Stimulated activated CD4-positive, alpha-beta T cell treated with anti-CD3 and anti-CD28 coated beads, Interleukin-12 subunit alpha, Interleukin-12 subunit beta, amount 100 ng/mL, for 24 hours (primary cell): ENCODE data around the gene CCDC92B.
"Not testable (repeated sequence)": the region's sequence is repeated elsewhere in the genome, so short reads cannot be mapped to it uniquely, and the experiment has no call there.

Experiments used
- DNase-seq, 2 experiments: peaks; one replicate each; pipeline ENCODE4 v3.0.0-alpha.2; 2020; ENCODE audit warnings: low read depth in 2 of 2

The CCDC92B gene

DNA sequence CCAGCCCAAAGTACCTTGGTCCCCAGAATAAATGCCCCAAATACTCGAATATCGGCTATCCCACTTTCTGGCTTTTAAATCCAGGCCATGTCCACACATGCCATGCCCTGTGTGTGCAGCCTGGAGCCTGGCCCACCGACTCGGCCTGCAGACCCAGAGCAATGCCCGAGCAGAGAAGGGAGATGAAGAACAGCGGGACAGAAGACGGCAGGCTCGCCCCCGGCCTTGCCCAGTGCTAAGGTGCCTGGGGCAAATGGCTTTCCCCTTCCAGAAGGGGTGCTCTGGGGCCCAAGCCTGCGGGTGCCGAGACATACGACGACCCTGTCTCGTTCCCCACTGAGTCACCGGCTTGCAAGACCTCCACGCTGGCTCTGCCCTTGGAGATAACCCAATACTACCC lies 45.8 kb downstream of the CCDC92B start:
- DNase-seq = no peak

DNA sequence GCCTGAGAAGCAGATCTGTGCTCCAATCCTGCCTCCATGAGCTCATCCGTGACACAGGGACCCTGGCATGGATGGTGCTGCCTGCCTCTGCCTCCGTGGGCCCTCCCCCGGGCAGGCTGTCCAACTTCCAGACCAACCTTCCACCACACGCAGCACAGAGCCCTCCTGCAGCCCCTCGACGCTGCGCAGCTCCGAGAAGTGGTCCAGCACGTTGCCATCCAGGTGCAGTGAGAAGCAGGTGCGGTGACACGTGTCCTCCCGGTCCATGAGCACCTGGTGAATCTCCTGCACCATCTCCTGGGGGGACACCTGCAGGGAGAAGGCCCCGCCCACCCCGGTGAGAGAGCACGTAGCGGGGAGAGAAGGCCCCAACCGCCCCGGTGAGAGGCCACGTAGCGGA lies 46.3 kb downstream of the CCDC92B start:
- no peak for DNase-seq

DNA sequence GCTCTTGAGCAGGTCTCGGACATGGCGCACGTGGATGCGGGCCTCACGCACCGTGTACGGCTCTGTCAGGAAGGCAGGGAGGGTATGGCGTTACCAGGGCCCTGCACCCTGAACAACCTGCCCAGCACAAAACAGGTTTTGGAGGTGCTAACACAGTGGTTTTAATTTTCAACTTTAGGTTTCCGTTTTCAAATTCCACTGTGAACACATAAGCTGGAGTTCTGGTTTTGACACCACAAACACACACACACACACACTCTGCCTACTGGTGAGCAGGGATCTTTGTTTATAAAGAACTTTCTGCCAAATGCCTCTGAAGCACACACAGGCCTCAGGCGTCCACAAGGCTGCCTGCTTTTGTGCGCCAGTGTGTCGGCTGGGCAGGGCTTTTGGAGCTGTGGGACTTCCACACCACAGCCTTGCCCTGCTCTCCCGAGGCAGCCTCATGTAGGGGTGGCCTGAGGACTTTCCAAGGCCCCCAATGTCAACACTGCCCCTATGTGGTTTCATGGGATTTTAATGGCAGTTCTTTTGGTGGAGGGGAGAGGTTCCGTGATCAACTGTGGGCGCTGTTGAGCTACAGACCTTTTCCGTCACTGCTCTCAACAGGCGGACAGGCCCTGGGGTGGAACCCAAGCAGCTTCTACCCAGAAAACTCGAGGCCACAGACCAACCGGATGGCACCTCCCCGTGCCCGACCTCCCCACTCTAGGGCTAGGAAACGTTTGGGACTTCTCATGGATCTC lies 47.3 kb downstream of the CCDC92B start:
- no peak for DNase-seq

DNA sequence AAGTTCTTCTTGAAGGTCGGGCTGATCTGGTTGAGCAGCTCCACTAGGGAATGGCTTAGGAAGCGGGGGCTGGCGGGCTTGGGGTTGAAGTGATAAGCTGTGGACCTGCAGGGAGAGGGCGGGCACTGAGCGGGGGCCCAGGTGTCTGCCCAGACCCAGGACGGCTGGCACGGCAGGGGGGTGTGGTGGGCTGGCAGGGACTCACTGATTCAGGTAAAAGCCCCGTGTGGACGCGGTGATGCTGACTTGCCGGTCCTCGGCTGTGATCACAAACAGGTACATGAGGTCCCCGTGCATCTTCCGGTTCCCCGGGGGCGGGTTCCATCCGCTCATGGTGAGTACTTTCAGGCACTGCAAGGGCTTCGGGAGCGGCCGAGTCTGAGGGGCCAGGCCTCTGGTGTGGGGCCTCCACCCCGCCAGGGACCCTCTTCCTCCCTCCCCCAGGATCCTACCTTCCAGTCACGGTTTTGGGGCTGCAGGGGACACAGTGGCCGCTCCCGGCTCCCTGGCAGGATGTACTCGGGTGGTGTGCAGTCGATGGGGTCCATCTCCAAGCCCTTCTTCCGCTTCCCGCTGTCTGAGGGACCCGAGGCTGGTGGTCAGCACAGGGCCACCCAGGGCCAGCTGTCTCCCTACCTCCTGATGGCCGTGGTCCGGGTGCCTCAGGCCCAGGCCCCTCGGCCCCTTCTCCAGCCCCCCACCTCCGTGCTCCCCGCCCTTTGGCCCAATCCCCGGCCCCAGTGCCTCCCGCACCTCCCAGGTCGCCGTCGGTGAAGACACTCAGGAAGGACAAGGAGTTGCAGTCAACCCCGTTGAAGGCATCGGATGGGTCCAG lies 48.1 kb downstream of the CCDC92B start:
- no peak for DNase-seq

DNA sequence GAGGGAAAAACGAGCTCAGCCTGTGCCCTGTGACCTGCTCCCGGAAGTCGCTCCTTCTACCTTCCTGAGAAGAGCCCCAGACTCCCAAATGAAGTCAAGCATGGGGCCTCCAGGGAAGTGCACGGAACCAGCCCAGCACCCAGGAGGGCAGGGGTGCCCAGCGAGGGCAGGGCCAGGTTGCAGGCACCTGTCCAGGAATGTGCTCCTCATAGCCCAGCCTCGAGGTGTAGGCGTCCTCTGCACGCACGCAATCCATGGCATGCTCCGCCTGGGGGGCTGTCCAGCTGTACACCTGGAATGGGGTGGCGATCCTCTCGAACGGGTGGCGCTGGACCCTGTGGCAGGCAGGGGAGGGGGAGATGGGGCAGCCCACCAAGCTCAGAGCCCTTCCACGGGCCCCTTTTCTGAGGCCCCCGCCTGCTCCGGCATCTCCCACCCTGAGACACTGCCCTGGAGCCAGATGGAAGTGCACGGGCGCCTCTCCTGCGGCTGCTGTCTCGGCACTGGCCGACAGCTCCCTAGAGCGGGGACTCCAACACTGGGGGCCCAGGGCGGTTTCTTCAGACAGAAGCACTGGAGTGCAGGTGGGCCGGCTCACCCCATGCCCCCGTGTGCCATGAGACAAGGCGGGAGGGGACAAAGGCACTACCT lies 48.8 kb downstream of the CCDC92B start:
- DNase-seq = no peak

DNA sequence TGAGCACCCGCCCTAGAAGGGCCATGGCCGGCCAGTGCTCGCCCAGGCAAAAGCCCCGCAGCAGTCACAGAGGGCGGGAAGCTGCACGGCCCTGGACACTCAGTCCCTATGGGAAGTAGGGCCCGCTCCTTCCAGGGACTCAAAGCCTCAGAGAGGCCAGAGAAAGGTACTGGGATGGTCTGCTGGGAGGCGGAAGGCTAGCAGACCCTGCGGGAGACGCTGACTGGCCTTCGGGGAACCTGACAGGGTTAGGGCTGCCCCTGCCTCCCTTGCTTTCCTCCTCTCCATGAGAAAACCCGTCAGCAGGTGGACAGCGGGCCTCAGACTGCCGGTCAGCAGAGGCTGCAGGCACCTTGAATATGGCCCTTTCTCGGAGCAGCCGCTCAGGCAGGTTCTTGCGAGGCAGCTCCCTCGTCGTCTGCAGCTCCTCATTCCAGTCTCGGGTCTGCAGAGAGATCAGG lies 49.4 kb downstream of the CCDC92B start:
- no peak for DNase-seq

DNA sequence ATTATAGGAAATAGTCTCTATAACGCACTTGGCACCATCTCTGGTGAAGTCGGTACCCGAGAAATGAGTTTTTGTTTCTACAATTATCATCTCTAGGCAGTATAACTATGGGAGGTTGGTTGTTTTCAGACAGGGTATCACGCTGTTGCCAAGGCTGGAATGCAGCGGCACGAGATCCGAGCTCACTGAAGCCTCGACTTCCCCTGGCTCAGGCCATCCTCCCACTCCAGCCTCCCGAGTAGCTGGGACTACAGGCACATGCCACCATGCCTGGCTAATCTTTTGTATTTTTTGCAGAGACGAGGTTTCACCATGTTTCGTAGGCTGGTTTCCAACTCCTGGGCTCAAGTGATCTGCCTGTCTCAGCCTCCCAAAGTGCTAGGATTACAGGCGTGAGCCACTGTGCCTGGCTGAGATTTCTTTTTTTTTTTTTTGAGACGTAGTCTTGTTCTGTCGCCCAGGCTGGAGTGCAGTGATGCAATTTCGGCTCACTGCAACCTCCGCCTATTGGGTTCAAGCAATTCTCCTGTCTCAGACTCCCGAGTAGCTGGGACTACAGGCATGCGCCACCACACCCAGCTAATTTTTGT lies 50.1 kb downstream of the CCDC92B start:
- not testable (repeated sequence) for DNase-seq

DNA sequence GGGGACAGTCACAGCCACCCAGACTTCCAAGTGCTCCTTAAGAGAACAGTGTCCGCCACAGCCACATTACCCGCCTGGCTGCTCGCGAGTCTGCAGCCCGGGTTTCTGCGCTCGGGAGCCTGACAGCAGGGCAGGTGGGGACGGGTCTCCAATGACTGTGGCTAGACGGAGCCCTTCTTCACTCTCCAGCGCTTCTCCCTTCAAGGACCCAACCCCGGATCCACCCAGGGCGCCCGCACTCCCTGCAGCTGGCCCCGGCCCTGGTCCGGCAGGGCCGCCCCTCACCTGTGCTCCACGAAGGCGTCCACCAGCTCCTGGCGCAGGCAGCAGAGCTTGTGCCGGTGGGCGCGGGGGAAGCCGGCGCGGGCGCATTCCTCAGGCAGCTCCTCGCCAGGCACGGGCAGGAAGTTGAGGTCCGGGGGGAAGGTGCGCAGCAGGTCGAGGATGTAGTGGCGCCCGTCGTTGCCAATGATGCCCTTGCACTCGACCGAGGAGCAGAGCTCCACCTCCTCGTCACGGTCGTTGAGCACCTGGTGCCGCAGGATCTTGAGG lies 51.8 kb downstream of the CCDC92B start:
- DNase-seq = no peak

DNA sequence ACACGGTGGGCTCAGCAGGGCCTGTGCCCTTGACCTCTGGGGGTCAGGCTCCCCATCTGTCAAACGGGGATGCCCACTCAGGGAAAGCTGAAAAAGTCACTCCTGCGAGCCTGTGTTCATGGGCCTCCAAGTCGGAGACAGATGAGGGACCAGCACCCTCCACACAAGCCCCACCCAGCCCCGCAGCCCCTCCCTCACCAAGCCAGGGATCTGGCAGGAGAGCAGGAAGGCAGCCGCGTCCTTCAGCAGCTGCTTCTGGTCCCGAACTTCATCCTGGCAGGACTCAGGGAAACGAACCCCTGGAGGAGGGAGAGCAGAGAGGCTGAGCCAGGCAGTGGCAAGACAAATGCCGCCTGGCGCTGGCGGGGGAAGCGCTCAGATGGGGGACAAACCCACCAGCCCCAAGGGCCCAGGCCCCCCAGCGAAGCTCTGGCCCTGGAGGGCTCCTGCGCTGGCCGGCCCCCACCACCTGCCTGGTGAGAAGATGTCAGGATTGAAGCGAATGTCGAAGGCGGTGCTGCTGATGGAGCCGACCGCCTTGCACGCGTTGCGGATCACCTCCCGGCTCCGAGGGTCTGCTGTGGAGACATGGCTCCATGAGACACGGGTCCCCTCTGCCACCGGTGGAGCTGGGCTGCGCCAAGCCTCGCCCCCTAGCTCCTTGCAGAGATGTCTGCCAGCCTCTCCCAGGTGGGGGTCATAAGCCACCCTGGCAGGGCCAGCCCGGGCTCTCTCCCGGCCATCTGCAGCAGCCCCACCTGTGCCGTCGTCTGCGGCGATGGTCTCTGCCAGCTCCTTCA lies 53.3 kb downstream of the CCDC92B start:
- DNase-seq = no peak

DNA sequence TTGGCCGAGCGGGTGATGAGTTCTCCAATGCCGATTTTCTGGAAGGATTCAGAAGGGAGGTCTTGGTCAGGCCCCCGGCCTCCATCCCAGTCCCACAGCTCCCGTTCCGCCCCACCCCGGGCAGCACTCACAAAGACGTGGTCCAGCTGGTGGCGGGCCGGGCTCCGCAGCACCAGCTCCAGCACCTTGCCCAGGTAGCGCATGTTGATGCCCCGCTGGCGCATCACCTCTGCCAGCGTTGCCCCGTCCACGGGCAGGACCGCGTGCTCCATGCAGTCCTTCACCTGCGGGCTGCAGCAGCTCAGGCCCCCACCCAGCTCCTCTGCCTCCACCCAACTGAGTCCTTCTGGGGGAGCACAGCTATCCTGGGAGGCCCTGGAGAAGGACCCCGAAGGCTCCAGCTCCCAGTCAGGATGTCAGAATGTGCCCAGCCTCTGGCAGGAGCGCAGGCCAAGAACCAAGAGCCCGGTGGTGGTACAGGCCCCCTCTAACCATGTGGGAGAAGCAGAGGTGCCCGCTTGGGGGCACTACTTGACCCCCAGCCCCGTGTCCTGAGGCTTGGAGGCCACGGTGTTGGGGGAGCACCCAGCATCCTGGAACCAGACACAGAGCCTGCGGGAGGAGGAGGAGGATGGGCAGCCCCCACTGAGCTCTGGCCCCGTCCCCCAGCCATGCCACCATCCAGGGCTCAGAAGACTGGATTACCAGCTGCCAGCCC lies 54.0 kb downstream of the CCDC92B start:
- DNase-seq = no peak

DNA sequence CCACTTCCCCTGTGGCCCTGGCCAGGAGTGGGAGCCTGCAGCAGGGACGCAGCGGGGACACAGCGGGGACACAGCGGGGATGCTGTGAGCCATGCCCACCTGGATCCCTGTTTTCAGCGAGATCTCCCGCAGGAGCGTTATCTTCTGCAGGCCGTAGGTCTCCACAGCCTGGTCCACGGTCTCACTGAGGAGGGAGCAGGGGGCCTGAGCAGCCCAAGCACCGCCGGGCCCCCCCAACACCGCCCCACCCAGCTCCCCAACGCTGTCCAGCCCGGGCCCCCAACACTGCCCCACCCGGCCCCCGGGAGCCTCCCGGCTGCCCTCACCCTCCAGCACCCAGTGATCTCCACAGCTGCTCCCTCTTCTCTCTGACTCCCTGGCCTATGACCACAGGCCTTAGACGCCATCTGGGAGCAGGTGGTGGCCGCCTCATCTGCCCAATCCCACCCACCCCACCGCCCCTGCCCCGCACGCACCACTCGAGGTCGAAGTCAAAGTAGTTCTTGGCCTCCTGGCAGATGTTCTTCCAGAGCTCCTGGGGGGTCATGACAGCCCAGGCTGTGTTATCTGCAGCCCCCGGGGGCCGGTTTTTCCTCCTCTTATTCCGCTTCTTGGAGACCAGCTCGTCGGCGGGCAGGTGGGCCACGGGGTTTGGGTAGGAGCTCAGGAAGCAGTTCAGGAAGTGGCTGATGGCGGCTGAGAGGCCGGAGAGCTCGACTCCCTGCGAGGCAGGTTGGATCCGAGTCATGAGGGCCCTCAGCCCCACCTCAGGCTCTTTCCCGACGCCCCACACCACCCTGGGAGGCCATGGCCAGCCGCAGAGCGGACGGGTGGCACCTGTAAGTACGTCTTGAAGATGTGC lies 54.8 kb downstream of the CCDC92B start:
- DNase-seq = no peak

DNA sequence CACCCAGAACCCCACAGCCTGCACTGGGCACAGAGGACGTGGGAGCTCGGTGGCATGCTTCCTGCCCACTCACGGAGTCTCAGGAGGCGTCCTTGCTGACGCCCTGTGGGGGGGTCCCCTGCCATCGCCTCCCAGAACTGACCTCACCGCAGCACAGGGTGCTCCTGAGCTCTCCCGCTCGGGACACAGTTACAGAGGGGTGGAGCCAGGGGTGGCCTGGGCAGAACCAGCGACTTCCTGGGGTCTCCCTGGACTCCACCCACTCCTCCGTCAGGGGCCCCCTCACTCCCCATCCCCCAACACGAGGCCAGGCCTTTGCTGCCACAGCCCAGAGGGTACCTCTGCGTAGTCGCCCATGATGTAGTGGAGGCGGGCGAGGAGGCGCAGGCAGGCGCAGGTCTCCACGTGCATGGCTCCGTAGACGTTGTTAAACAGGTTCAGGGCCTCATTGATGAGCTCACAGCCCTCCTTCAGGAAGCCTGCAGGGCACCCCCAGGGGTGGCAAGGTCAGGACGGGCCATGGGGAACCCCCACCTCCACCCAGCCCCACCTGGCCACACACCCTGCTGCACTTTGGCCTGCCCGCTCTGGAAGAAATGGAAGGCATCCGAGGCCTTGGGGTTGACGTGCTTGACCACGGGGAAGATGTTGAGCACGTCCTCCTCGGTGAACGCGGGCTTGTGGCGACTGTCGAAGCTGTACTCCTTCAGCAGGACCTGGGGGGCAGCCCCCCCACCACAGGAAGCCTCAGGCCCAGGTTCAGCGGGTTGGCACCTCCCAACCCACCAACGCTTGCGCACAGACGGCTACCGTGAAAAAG lies 55.7 kb downstream of the CCDC92B start:
- no peak for DNase-seq

DNA sequence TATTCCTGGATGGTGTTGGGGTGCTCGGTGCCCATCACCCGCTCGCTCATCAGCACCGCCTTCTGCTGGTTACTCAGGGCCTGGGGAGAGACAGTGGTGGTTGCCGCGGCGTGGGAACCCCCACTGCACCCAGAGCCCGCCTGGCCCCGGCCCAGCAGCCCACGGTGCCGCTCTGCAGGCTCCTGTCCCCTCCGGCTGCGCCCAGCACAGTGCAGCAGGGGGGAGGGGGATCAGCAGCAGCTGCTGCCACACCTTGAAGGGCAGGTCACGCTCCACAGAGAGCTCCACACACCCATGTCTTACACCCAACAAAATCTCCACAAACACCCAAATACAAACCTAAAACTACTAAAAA lies 56.7 kb downstream of the CCDC92B start:
- DNase-seq = no peak

DNA sequence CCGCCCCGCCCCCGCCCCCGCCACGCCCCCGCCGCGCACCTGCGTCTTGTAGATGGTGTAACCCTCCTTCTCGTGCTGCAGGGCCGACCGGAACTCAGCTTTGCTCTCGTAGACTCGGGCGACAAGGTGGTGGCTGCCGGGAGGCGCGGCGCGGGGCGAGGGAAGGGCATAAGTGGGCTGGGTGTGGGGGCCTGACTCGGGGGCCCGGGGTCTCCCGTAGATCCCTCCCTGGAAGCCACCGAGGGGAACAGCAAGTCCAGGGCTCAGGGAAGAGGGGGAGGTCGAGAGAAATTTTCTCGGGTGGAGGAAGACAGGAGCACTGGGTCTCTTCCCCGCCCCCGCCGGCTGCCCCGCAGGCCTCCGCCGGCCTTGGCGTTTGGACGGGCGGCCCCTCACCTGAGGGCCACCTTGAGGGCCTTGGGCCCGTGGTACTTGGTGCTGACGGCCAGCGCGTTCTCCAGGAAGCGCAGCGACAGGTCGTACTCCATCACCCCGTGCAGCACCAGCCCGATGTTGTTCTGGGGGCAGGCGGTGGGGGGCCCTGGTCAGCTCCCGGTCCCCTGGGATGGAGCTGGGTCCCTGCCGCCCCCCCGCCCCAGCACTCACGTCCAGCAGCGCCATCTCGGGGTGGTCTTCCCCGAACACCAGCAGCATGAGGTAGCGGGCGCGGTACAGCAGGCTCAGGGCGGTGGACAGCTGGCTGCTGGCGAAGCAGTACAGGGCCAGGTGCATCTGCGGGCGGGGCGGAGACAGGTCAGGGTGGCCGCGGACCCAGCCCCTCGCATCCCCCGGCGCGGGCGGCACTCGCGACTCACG lies 57.3 kb downstream of the CCDC92B start:
- DNase-seq = no peak

DNA sequence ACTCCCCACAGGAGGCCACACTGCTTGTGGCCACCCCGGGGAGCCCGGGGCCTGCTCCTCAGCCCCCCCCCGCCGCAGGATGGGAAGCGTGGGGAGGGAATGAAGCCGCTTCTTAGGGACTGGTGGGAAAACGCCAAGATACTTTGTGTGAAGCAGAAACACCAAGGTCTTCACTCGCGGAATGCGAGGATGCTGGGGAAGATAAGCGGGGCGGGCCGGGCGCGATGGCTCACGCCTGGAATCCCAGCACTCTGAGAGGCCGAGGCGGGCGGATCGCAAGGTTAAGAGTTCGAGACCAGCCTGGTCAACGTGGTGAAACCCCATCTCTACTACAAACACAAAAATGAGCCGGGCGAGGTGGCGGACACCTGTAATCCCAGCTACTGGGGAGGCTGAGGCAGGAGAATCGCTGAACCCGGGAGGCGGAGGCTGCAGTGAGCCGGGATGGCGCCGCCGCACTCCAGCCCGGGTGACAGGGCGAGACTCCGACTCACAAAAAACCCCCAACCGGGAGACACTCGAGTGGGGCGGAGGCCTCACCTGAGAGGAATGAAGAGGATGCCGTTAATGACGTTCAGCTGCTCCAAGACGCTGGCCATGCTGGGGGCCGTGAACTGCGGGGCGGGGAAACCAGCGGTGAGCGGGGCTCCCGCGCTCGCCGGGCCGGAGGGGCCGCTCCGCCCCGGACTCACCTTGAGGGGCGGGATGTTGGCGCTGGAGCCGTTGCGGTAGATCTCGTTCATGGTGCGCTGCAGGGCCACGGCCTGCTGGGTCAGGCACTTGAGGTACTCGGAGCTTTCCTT lies 58.2 kb downstream of the CCDC92B start:
- DNase-seq = no peak

DNA sequence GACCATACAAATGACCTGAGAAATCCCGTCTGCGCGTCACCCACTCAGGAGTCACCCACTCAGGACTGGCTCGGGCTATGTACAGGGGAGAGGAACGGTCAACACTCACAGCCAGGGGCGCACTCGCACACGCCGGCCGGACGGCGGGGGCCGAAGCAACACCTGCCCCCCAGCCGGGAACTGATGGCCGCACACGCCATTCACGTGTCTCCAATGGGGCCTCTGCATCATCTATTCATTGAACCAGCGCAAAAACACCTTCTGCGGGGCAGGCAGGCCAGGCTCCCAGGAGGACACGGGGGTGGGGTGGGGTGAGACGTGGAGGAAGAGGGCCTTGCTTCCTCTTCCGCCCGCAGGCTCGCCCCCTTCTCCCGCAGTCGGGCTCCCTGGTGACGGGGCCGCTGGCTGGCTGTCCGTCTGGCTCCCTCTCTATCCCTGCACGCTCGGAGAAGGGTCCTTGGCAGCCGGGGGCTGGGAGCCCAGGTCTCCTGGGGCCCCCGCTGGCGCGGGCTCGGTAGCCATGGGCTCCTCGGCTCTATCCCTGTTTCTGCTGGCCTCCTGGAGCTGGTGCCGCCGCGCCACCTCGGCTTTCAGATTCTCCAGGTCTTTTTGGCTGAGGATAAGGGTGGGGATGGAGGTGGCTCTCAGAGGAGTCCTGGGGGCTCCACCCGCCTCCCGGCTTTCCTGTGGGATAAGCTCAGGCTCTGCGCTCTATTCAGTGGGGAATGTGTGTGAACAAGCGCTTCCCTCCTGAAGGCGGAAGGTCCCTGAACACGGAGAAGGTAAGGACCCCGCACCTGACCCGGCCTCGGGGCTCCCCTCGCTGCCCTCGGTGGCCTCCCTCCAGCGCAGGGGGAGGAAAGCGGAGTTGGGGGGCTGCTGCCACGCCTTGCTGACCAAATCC lies 59.0 kb downstream of the CCDC92B start:
- DNase-seq = no peak
